Fibroblast of the aortic adventitia (primary cell): ENCODE data around the gene RALGAPA1. TPM values are rescaled to one million over a fixed set of nuclear protein-coding genes. Genes with fewer than 3 reads are reported as not detected.
"Not testable (repeated sequence)": the region's sequence is repeated elsewhere in the genome, so short reads cannot be mapped to it uniquely, and the experiment has no call there.

Experiments used
- DNase-seq: peaks from one replicate; pipeline ENCODE4 v3.0.0-alpha.2; 2010; ENCODE audit warnings: low read depth
- H3K4me3 ChIP-seq: 2 replicates; pipeline ENCODE4 v1.5.1; 2011; ENCODE audit warnings: low read depth, mild to moderate bottlenecking, control low read depth, low read length, moderate library complexity
- CTCF ChIP-seq: IDR thresholded peaks from 2 replicates; pipeline ENCODE4 v1.5.1; 2011; ENCODE audit warnings: mild to moderate bottlenecking, low read length, control low read depth, inconsistent platforms; ENCODE audit not compliant: insufficient read depth
- total RNA-seq: library from RNA; depleted of rRNA; stranded (reverse); fragments of >200 nt; gene quantifications from 2 replicates; pipeline ENCODE4 v1.2.3, GENCODE V29; 2012; ENCODE audit warnings: low replicate concordance

The RALGAPA1 gene
- total RNA-seq, 1 donor = 52.5 TPM

GRCh38 chr14:35827678-35828472, 18.8 kb upstream of the RALGAPA1 start:
- DNase-seq = no peak
- peak overlapping the region; percentile 98 for H3K4me3 ChIP-seq
- TF ChIP-seq CTCF = no peak

GRCh38 chr14:35826952-35827416, 17.9 kb upstream of the RALGAPA1 start:
- DNase-seq = peak; percentile 23
- peak overlapping the region; percentile 98 for H3K4me3 ChIP-seq
- TF ChIP-seq CTCF = no peak

GRCh38 chr14:35826218-35826951, 17.3 kb upstream of the RALGAPA1 start, which contains the start of gene BRMS1L:
Gene BRMS1L (plus strand): TSS chr14:35826338. CDS start chr14:35826517, 179 bp downstream.
- H3K4me3 ChIP-seq = peak within 1 kb of the TSS; percentile 98
- peak; percentile 13 for TF ChIP-seq CTCF
- peak; percentile 99 for DNase-seq

- no peak for TF ChIP-seq CTCF
- no peak for DNase-seq
- peak overlapping the region; percentile 55 for H3K4me3 ChIP-seq
Observed at GRCh38 chr14:35825968-35826217, 16.8 kb upstream of the RALGAPA1 start.

GRCh38 chr14:35824446-35825165, 15.5 kb upstream of the RALGAPA1 start:
- DNase-seq, H3K4me3 ChIP-seq: not testable (repeated sequence)

GRCh38 chr14:35822501-35822900, 13.4 kb upstream of the RALGAPA1 start:
- DNase-seq = no peak
- no peak for TF ChIP-seq CTCF
- H3K4me3 ChIP-seq = no peak overlapping the region
